HG03095 (cell line): ENCODE results near the gene VANGL2.
A peak's percentile ranks its signal among the peaks of the same experiment; 100 is the strongest.

Source experiments
- ATAC-seq: cut with Tn5 transposase; IDR thresholded peaks from one replicate; pipeline ENCODE4 v1.9.1; 2021; ENCODE audit warnings: moderate library complexity; ENCODE audit not compliant: unreplicated experiment

The VANGL2 gene

DNA sequence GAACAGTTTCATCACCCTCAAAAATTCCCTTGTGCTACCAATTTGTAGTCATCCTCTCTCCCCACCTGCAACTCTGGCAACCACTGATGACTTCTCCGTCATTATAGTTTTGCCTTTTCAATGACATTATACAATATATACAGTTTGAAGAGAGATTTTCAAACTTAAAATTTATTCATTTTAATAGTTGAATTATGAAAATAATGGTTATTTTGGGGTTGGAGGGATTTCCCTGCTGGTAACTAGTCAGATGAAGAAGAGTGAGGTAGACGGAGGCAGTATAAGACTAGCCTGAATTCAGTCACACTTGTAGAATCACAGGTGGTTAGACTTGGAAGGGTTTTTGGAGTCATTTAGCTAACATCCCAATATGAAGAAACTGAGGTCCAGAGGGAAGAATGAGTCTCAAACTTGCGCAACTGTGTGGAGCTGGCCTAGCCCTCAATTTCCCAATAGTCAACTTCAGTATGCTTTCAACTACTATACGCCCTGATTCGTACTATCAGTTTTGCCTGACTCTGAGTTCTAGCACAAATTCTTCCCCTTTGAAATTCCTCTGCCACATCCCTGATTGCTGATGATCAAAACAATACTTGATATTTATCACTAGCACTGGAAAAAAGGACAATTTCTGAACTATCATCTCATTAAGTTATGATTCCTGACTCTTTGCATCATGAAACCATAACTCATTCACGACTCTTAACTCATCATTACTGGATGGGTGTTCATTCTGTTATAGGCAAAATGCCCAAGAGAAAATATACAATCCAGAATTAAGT, 54.2 kb downstream of the VANGL2 start:
- no peak for ATAC-seq

DNA sequence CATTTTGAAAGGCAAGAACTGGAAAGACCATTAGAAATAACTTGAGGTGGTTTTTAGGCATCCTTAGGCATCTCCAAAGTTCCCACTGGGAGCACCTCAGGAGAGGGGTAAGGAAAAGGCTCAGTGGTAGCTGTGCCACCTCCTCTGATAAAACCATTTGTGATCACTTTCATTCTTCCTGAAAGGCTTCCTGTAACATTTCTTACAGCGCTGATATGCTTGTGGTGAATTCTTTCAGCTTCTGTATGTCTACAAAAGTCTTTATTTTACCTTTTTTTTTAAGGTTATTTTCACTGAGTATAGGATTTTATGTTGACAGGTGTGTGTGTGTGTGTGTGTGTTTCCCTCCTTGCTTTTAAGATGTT, 54.8 kb downstream of the VANGL2 start:
- ATAC-seq, result no peak

DNA sequence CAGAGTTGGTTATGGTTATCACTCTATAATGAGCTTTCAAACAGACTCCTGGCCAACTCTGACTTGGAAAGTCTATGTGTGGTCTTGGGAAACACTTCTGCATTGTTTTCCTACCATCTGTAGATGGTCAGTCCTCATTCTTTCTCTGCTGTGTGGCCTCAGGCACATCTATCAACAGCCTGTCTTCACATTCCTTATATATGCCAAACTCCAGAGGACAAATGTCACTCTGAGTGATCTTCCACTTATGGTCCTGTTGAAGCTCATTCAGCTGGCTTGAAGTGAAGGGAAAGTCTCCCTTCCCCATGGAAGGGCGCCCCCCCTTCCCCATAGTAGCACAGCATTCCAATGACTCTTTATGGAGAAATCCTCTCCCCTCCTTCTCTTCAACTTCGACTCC, 58.7 kb downstream of the VANGL2 start:
- no peak for ATAC-seq

DNA sequence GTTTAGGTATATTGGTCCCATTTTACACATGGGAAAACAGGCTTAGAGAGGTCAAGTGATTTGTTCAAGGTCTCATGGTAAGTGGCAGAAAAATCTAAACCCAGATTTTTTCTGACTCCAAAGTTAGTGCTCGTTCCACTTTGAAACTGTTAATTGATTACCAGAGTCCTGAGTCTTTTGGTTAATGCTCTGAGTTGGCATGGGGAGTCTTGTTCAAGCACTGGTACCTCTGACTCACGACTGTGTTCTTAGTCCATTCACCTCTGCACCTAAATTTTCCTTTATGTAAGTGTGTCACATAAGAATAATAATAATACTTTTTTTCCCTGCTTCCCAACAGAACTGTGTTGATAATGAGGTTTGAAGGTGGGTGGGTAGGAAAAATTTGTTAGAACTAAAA, 59.3 kb downstream of the VANGL2 start:
- ATAC-seq, result no peak

DNA sequence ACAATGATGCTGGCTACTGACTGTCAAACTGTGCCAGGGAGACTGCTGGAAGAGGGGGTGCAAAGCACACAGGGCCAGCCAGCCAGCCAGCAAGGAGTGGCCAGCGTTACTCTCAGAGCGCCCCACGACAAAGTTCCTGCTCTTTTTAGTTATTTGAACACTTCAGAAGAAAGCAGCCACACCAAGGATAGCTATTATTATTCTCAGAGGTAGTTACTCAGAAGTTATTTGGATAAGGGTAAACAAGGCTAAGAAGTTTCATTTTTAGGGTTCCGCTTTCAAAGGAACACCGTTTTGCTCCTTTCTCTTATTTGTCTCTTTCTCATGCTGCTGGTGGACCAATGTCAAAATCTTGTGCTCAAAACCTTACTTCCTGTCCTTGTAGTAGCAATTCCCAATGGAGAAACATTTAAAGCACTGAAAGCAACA, 59.9 kb downstream of the VANGL2 start:
- ATAC-seq, result peak; percentile 39

DNA sequence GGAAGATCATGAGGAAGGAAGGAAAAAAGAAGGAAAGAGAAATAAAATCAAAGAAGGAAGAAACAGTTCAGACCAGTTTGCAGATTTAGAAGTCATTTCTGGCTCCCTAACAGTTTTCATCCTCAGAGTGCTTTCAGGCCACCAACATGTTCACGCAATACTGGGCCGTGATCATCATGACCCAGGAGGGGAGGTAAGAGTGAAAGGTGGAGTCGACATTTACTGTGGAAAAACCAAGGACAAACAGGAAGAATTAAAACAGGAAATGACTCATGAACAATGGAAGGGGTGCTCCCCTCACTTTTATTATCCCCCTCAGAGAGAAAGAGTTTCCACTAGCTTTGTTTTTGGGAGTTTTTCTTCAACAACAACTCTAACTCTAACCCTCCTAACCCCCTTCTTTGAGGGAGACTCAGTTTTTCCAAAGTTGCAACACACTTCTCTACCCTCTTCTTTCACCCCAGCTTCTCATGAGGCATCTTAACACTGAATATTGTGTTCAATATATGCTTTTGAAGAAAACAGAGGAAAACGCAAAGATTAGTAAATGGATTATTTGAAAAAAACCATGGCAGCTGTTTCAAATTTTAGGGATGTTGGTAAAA, 60.4 kb downstream of the VANGL2 start:
- no peak for ATAC-seq

DNA sequence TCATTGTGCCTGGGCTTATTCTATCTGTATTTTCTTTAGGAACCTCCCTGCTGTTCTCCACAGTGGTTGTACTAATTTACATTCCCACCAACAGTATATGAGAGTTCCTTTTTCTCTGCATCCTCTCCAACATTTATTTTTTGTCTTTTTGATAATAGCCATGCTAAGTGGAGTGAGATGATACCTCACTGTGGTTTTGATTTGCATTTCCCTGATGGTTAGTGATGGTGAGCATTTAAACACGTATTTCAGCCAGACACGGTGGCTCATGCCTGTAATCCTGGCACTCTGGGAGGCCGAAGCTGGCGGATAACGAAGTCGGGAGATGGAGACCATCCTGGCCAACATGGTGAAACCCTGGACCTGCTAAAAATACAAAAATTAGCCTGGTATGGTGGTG, 64.8 kb downstream of the VANGL2 start:
- ATAC-seq, result no peak

DNA sequence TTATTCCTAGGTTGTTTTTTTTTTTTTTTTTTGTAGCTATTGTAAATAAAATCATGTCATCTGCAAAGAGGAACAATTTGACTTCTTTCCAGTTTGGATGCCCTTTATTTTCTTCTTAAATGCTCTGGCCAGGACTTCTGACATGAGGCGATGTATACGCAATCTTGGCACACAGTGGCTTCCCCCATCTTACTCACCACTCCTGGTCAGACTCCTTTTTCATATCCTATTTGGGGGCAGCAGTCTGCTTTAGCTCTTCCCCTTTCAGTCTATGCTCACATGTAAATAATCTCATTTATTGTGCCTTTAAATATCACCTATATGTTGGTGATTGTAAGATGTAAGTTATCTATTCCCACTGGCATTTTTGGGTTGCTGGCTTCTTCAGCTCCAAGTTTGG, 66.6 kb downstream of the VANGL2 start:
- ATAC-seq, result no peak

DNA sequence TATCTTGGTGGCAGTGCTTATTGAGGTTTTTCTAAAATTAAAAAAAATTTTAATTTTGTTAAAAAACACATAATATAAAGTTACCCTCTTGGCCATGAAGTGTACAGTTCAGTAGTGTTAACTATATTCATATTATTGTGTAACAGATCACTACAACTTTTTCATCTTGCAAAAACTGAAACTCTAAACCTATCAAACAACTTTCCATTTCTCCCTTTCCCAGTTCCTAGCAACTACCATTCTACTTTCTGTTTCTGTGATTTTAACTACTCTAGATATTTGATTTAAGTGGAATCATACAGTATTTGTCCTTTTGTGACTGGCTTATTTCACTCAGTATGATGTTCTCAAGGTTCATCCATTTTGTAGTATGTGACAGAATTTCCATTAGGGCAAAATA, 67.2 kb downstream of the VANGL2 start:
- ATAC-seq, result no peak

DNA sequence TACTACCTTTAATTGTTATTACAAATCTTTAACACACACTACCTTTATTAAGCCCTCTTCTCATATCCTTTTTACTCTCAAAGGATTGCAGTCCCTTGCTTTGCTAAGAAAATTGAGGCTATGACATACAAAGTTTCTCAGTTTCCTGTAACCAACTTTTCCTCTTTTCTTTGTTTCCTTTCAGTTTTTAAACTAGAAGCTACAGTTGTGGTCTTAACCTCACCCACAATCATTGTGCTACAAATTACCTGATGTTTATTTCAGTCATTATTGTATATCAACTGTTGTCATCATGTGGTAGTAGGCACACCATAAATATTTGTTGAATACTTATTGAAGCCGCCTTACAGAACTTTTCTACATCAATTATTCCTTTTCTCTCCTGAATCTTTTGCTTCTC, 70.9 kb downstream of the VANGL2 start:
- no peak for ATAC-seq

DNA sequence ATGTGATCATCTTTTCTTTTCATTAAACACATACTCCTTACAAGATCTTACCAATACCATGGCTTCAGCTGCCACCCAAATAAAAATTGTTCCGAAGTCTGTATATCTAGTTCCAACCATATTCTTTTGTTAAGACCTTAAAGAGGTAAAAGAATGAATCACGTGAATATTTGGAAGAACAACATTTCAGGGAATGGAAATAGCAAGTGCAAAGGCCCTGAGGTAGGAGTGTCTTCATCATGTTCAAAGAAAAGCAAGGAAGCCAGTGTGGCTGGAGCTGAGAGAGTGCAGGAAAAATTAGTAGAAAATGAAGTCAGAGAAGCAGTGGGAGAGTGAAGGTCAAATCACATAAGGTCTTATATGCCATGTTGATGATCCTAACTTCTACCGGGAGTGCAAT, 71.7 kb downstream of the VANGL2 start:
- no peak for ATAC-seq

DNA sequence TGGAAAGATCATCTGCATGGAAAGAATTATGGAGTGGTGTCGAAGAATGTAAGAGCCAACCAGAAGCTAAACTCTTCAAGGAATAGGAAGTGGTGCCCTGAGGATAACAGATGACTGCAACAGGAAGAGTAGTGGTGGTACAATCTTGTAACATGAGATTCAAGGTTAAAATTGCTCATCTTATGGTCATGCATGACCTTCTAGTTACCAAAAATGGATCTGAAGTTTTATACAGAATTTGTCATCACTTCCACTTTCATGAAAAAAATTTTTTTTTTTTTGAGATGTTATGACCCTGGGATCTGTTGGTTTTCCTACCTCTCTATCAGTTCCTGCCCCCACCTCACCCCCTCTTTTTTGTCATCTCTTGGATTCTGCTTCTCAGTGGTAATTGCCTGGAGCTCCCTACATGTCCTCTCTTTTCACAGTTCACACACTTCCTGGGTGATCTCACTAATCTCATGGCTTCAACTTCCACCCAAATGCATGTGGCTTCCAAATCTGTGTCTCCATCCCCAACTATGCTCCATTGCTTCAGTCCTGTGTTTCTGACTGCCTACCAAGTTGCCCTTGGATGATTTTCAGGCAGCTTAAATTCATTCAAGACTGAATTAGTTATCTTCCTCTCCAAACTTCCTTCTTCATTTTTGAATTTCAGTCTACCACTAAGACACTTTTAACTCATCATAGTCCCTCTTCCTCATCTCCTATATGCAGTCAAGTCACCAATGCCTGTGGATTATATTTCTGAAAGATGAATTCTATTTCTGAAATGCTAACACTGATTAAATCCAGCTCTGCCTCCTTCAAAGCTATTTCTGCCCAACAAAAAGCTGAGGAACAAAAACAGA, 74.3 kb downstream of the VANGL2 start:
- ATAC-seq, result peak; percentile 59
